DND-41 (cell line): ENCODE measurements around the gene CXCL9.

Experiments
- EZH2 ChIP-seq: IDR thresholded peaks from 3 replicates; pipeline ENCODE4 v1.6.1; 2012; ENCODE audit warnings: borderline replicate concordance, low read depth, mild to moderate bottlenecking, moderate library complexity, low read length, inconsistent platforms; ENCODE audit not compliant: severe bottlenecking
- TF ChIP-seq, protein P1 (sequence below): IDR thresholded peaks from 2 replicates; pipeline ENCODE4 v1.5.1; 2012; ENCODE audit warnings: borderline replicate concordance, low read length, moderate library complexity, mild to moderate bottlenecking; ENCODE audit not compliant: poor library complexity, severe bottlenecking; ENCODE audit errors: extremely low read depth

DNA sequence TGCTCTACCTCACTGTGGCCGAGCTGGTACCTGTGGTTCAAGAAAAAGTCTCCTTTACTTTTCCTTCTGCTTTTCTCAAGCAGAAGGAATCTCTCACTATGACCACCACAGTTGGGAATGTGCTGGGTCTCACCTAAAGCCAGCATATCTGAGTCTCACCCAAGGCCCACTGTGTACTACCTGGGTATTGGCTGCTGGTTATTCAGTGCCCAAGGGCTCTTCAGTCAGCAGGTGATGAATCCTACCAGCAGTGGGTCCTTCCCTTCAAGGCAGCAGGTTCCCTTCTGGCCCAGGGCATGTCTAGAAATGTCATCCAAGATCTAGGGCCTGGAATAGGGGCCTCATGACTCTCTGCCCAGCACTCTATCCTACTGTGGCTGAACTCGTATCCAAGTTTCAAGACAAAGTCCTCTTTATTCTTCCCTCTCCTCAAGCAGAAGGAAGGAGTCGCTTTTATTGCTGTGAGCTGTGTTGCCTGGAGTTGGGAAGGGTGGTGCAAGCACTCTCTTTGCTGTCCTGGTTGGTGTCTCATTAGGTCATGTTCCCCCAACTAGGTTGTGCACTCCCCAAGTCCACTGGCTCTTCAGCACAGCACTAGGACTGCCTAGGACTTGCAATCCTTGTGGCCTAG is 9.9 kb upstream of the CXCL9 start:
- TF ChIP-seq, protein P1, sequence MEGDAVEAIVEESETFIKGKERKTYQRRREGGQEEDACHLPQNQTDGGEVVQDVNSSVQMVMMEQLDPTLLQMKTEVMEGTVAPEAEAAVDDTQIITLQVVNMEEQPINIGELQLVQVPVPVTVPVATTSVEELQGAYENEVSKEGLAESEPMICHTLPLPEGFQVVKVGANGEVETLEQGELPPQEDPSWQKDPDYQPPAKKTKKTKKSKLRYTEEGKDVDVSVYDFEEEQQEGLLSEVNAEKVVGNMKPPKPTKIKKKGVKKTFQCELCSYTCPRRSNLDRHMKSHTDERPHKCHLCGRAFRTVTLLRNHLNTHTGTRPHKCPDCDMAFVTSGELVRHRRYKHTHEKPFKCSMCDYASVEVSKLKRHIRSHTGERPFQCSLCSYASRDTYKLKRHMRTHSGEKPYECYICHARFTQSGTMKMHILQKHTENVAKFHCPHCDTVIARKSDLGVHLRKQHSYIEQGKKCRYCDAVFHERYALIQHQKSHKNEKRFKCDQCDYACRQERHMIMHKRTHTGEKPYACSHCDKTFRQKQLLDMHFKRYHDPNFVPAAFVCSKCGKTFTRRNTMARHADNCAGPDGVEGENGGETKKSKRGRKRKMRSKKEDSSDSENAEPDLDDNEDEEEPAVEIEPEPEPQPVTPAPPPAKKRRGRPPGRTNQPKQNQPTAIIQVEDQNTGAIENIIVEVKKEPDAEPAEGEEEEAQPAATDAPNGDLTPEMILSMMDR: no peak
- no peak for TF ChIP-seq EZH2
